HepG2 (cell line): ENCODE data around the gene LSMEM2. TPM values are rescaled to one million over a fixed set of nuclear protein-coding genes. Genes with fewer than 3 reads are reported as not detected.

Experiments used
- ASH2L ChIP-seq: fragments of 300-600, 200-600 bp; sonication (generic); IDR thresholded peaks from 2 replicates; pipeline ENCODE4 v1.7.0; 2017; ENCODE audit warnings: low read depth, mild to moderate bottlenecking, moderate library complexity, mixed read lengths, low read length; ENCODE audit not compliant: insufficient read length
- CEBPG ChIP-seq: IDR thresholded peaks from 2 replicates; pipeline ENCODE4 v1.6.1; 2016
- ERF ChIP-seq: IDR thresholded peaks from 2 replicates; pipeline ENCODE4 v1.6.1; 2018; ENCODE audit warnings: missing biosample characterization, missing genetic modification reagents
- GPN1 ChIP-seq: sonication (generic); formaldehyde crosslinking; IDR thresholded peaks from 2 replicates; pipeline ENCODE4 v1.5.1; 2020; ENCODE audit warnings: missing genetic modification reagents, borderline replicate concordance
- HOXA9 ChIP-seq: sonication (generic); formaldehyde crosslinking; IDR thresholded peaks from 2 replicates; pipeline ENCODE4 v1.8.1; 2022; ENCODE audit warnings: missing genetic modification reagents, mild to moderate bottlenecking, moderate library complexity, borderline replicate concordance
- KDM5B ChIP-seq: sonication (generic); formaldehyde crosslinking; IDR thresholded peaks from 2 replicates; pipeline ENCODE4 v1.4.0; 2020; ENCODE audit warnings: missing genetic modification reagents, mild to moderate bottlenecking, borderline replicate concordance
- KLF11 ChIP-seq: IDR thresholded peaks from 2 replicates; pipeline ENCODE4 v1.6.1; 2016; ENCODE audit warnings: missing compliant biosample characterization
- KLF15 ChIP-seq: sonication (generic); formaldehyde crosslinking; IDR thresholded peaks from 2 replicates; pipeline ENCODE4 v1.8.1; 2023; ENCODE audit warnings: borderline replicate concordance, mild to moderate bottlenecking, inconsistent platforms, missing genetic modification reagents, mixed read lengths
- MATR3 ChIP-seq: sonication (generic); formaldehyde crosslinking; IDR thresholded peaks from 2 replicates; pipeline ENCODE4 v1.4.0; 2020; ENCODE audit warnings: missing genetic modification reagents
- SIN3A ChIP-seq: IDR thresholded peaks from 2 replicates; pipeline ENCODE4 v1.6.1; 2011; ENCODE audit warnings: low read depth, mild to moderate bottlenecking, control low read depth, low read length, borderline replicate concordance
- SOX13 ChIP-seq, 3 experiments: fragments of 450-650 bp in 1 of 3; sonication (generic) in 1 of 3; formaldehyde crosslinking in 1 of 3; IDR thresholded peaks in 2 of 3; conservative IDR thresholded peaks in 1 of 3; 2 replicates each; pipeline versions ENCODE4 v1.5.0 to v1.6.1; 2016 to 2020; ENCODE audit warnings: antibody characterized with exemption in 1 of 3, mild to moderate bottlenecking in 1 of 3, missing compliant biosample characterization in 1 of 3, missing genetic modification reagents in 1 of 3, moderate library complexity in 1 of 3
- ZNF33B ChIP-seq: sonication (generic); formaldehyde crosslinking; IDR thresholded peaks from 2 replicates; pipeline ENCODE4 v1.5.1; 2020; ENCODE audit warnings: mild to moderate bottlenecking, missing genetic modification reagents
- ZNF382 ChIP-seq: sonication (generic); formaldehyde crosslinking; IDR thresholded peaks from 2 replicates; pipeline ENCODE4 v1.5.0; 2020; ENCODE audit warnings: missing genetic modification reagents, mild to moderate bottlenecking, borderline replicate concordance
- ZNF510 ChIP-seq: sonication (generic); formaldehyde crosslinking; IDR thresholded peaks from 2 replicates; pipeline ENCODE4 v1.4.0; 2020; ENCODE audit warnings: low read depth, mild to moderate bottlenecking, missing genetic modification reagents
- ZNF552 ChIP-seq: sonication (generic); formaldehyde crosslinking; IDR thresholded peaks from 2 replicates; pipeline ENCODE4 v1.9.0; 2022; ENCODE audit warnings: missing genetic modification reagents, mild to moderate bottlenecking, borderline replicate concordance
- ZNF572 ChIP-seq: sonication (generic); formaldehyde crosslinking; IDR thresholded peaks from 2 replicates; pipeline ENCODE4 v1.5.1; 2020; ENCODE audit warnings: mild to moderate bottlenecking, missing genetic modification reagents
- ZNF737 ChIP-seq: sonication (generic); formaldehyde crosslinking; IDR thresholded peaks from 2 replicates; pipeline ENCODE4 v1.5.0; 2020; ENCODE audit warnings: missing genetic modification reagents, mild to moderate bottlenecking, borderline replicate concordance
- polyA plus RNA-seq, 8 experiments: library from polyadenylated mRNA; depleted of rRNA in 3 of 8; stranded (reverse) in 7 of 8; unstranded in 1 of 8; fragments of >200 nt; fragmentation: Illumina TruSeq in 4 of 8; extraction: Trizol in 4 of 8; gene quantifications; 2 replicates each; pipeline versions ENCODE4 v1.2.1 to v1.2.3, GENCODE V29; 2011 to 2016; ENCODE audit warnings: low read depth in 4 of 8, missing spikeins in 1 of 8, mixed read lengths in 1 of 8; ENCODE audit not compliant: insufficient read depth in 1 of 8
- total RNA-seq, 5 experiments: library from RNA; depleted of rRNA; stranded (reverse); fragments of >200 nt; fragmentation: Illumina TruSeq; extraction: Trizol; gene quantifications; 2 replicates each; pipeline ENCODE4 v1.2.3, GENCODE V29; 2016; ENCODE audit warnings: low read depth in 1 of 5
- TF ChIP-seq, protein P1 (sequence below): sonication (generic); formaldehyde crosslinking; IDR thresholded peaks from 2 replicates; pipeline ENCODE4 v1.4.0; 2020; ENCODE audit warnings: mild to moderate bottlenecking, missing genetic modification reagents
- TF ChIP-seq, protein P2 (sequence below): sonication (generic); formaldehyde crosslinking; IDR thresholded peaks from 2 replicates; pipeline ENCODE4 v1.4.0; 2020; ENCODE audit warnings: missing genetic modification reagents, borderline replicate concordance
- TF ChIP-seq, protein P3 (sequence below): sonication (generic); formaldehyde crosslinking; IDR thresholded peaks from 2 replicates; pipeline ENCODE4 v1.8.0; 2022; ENCODE audit warnings: mild to moderate bottlenecking, missing genetic modification reagents
- TF ChIP-seq, protein P4 (sequence below): sonication (generic); formaldehyde crosslinking; IDR thresholded peaks from 2 replicates; pipeline ENCODE4 v1.4.0; 2020; ENCODE audit warnings: missing genetic modification reagents
- TF ChIP-seq, protein P5 (sequence below): sonication (generic); formaldehyde crosslinking; IDR thresholded peaks from 2 replicates; pipeline ENCODE4 v1.8.1; 2023; ENCODE audit warnings: missing genetic modification reagents, mild to moderate bottlenecking, borderline replicate concordance

Gene LSMEM2
- total and polyA plus RNA-seq, 2 of the 13 experiments (the other 11 are each of a cell fraction or from before 2014, with no cell fraction given), result 0.07 to 0.41 TPM

DNA sequence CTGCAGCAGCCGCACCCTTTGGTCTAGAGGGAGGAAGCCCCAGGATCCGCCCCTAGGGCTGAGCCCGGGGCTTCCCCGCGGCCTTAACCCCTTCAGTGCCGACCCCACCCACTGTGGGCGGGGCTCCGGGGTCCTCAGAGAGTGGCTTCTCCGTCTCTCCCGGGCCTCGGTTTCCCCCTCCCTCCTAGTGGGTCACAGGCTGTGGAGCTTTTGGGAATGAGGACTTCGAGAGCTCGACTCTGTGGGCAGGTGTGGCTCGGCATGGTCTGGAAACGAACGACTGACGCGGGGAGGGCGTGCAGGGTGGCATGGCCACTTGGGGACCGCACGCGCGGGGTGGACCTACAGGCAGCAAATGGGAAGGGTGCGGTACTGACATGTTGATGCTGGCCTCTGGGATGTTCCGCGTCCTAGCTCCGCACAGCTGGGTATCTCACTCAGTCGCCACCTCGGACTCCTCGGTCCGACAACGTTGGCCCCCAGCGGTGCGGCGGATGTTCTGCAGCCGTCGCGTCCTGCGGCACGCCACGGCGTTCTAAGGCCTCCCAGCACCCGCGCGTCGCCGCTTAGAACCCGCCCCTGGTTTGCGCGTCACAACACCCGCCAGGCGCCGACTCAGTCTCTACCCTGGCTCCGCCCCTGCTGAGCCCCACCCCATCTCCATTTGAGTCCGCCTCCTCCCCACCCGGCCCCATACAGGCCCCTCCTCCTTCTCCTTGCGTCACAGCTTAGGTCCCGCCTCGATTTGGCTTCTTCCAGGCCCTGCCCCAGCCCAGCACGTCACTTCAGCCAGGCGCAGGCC is 20.1 kb downstream of the LSMEM2 start, which contains the start of the genes HYAL3 and NAA80 (continued):
- TF ChIP-seq, protein P1, sequence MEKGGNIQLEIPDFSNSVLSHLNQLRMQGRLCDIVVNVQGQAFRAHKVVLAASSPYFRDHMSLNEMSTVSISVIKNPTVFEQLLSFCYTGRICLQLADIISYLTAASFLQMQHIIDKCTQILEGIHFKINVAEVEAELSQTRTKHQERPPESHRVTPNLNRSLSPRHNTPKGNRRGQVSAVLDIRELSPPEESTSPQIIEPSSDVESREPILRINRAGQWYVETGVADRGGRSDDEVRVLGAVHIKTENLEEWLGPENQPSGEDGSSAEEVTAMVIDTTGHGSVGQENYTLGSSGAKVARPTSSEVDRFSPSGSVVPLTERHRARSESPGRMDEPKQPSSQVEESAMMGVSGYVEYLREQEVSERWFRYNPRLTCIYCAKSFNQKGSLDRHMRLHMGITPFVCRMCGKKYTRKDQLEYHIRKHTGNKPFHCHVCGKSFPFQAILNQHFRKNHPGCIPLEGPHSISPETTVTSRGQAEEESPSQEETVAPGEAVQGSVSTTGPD (CRISPR knock-in tag), result no peak
- TF ChIP-seq ERF (peak; percentile 77; the same call in 1 of the 2 replicates), ZNF510 (CRISPR knock-in tag) (no peak), KLF15 (peak; percentile 65; the same call in 1 of the 2 replicates), SIN3A (0 out of 2 replicates have a peak, but pooled peaks have one; percentile 21), ZNF737 (CRISPR knock-in tag) (no peak), MATR3 (CRISPR knock-in tag) (no peak), ZNF552 (CRISPR knock-in tag) (peak; percentile 76; the same call in 1 of the 2 replicates), CEBPG (CRISPR knock-in tag) (no peak; the same call in 1 of the 2 replicates), KDM5B (peak; percentile 84; the same call in 1 of the 2 replicates), GPN1 (CRISPR knock-in tag) (no peak), ASH2L (peak; percentile 65), ZNF572 (CRISPR knock-in tag) (no peak), KLF11 (CRISPR knock-in tag) (no peak), ZNF382 (no peak), SOX13 (IDR thresholded peaks at IDR 0.05) (no peak), SOX13 (CRISPR knock-in tag; conservative IDR thresholded peaks at IDR 0.05 in 1 of 2, IDR thresholded peaks at IDR 0.05 in 1 of 2) (no peak), HOXA9 (CRISPR knock-in tag) (no peak), ZNF33B (CRISPR knock-in tag) (no peak; the same call in 1 of the 2 replicates)
- TF ChIP-seq, protein P2, sequence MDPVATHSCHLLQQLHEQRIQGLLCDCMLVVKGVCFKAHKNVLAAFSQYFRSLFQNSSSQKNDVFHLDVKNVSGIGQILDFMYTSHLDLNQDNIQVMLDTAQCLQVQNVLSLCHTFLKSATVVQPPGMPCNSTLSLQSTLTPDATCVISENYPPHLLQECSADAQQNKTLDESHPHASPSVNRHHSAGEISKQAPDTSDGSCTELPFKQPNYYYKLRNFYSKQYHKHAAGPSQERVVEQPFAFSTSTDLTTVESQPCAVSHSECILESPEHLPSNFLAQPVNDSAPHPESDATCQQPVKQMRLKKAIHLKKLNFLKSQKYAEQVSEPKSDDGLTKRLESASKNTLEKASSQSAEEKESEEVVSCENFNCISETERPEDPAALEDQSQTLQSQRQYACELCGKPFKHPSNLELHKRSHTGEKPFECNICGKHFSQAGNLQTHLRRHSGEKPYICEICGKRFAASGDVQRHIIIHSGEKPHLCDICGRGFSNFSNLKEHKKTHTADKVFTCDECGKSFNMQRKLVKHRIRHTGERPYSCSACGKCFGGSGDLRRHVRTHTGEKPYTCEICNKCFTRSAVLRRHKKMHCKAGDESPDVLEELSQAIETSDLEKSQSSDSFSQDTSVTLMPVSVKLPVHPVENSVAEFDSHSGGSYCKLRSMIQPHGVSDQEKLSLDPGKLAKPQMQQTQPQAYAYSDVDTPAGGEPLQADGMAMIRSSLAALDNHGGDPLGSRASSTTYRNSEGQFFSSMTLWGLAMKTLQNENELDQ, result no peak
- TF ChIP-seq, protein P3, sequence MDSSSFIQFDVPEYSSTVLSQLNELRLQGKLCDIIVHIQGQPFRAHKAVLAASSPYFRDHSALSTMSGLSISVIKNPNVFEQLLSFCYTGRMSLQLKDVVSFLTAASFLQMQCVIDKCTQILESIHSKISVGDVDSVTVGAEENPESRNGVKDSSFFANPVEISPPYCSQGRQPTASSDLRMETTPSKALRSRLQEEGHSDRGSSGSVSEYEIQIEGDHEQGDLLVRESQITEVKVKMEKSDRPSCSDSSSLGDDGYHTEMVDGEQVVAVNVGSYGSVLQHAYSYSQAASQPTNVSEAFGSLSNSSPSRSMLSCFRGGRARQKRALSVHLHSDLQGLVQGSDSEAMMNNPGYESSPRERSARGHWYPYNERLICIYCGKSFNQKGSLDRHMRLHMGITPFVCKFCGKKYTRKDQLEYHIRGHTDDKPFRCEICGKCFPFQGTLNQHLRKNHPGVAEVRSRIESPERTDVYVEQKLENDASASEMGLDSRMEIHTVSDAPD (CRISPR knock-in tag), result no peak
- TF ChIP-seq, protein P4, sequence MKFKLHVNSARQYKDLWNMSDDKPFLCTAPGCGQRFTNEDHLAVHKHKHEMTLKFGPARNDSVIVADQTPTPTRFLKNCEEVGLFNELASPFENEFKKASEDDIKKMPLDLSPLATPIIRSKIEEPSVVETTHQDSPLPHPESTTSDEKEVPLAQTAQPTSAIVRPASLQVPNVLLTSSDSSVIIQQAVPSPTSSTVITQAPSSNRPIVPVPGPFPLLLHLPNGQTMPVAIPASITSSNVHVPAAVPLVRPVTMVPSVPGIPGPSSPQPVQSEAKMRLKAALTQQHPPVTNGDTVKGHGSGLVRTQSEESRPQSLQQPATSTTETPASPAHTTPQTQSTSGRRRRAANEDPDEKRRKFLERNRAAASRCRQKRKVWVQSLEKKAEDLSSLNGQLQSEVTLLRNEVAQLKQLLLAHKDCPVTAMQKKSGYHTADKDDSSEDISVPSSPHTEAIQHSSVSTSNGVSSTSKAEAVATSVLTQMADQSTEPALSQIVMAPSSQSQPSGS, result no peak
- TF ChIP-seq, protein P5, sequence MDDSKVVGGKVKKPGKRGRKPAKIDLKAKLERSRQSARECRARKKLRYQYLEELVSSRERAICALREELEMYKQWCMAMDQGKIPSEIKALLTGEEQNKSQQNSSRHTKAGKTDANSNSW (CRISPR knock-in tag), result no peak
